ENCODE results near the gene PLEKHM3. TPM values are rescaled to one million over a fixed set of nuclear protein-coding genes. Genes with fewer than 3 reads are reported as not detected.
"Not testable (repeated sequence)": the region's sequence is repeated elsewhere in the genome, so short reads cannot be mapped to it uniquely, and the experiment has no call there.

The PLEKHM3 gene
- total RNA-seq, 1 donor from 2014 or later, result 15.2 TPM

- DNase-seq (ENCODE audit: low spot score), result no peak
These were observed 12.5 kb upstream of the PLEKHM3 start for GRCh38 chr2:208037564-208038487.

GRCh38 chr2:208036357-208036756 is 11.0 kb upstream of the PLEKHM3 start:
- DNase-seq (ENCODE audit: low spot score), result no peak

GRCh38 chr2:208034503-208035140 is 9.3 kb upstream of the PLEKHM3 start:
- DNase-seq (ENCODE audit: low spot score), result no peak

GRCh38 chr2:208033701-208034502 is 8.6 kb upstream of the PLEKHM3 start:
- no peak for DNase-seq (ENCODE audit: low spot score)

- no peak for DNase-seq (ENCODE audit: low spot score)
These were observed 6.3 kb upstream of the PLEKHM3 start for GRCh38 chr2:208031608-208032019.

GRCh38 chr2:208025814-208026184 is 472 bp upstream of the PLEKHM3 start:
- no peak for DNase-seq (ENCODE audit: low spot score)

- no peak for DNase-seq (ENCODE audit: low spot score)
These were observed 1.2 kb downstream of the PLEKHM3 start for GRCh38 chr2:208024091-208024490.

GRCh38 chr2:208020253-208020652 is 5.1 kb downstream of the PLEKHM3 start:
- DNase-seq (ENCODE audit: low spot score), result no peak

GRCh38 chr2:208018124-208018712 is 7.1 kb downstream of the PLEKHM3 start:
- DNase-seq (ENCODE audit: low spot score), result not testable (repeated sequence)

GRCh38 chr2:208017721-208018120 is 7.6 kb downstream of the PLEKHM3 start:
- DNase-seq (ENCODE audit: low spot score), result no peak

- DNase-seq (ENCODE audit: low spot score), result no peak
These were observed 9.9 kb downstream of the PLEKHM3 start for GRCh38 chr2:208015475-208015874.

GRCh38 chr2:208013285-208014178 is 11.8 kb downstream of the PLEKHM3 start:
- DNase-seq (ENCODE audit: low spot score), result no peak

GRCh38 chr2:208012449-208012848 is 12.9 kb downstream of the PLEKHM3 start:
- no peak for DNase-seq (ENCODE audit: low spot score)

- no peak for DNase-seq (ENCODE audit: low spot score)
These were observed 14.8 kb downstream of the PLEKHM3 start for GRCh38 chr2:208010506-208010905.

GRCh38 chr2:208006833-208007232 is 18.5 kb downstream of the PLEKHM3 start:
- no peak for DNase-seq (ENCODE audit: low spot score)

- no peak for DNase-seq (ENCODE audit: low spot score)
These were observed 19.0 kb downstream of the PLEKHM3 start for GRCh38 chr2:208006337-208006736.

- DNase-seq (ENCODE audit: low spot score), result no peak
These were observed 23.4 kb downstream of the PLEKHM3 start for GRCh38 chr2:208001924-208002323.

- no peak for DNase-seq (ENCODE audit: low spot score)
These were observed 24.5 kb downstream of the PLEKHM3 start for GRCh38 chr2:208000701-208001395.

- DNase-seq (ENCODE audit: low spot score), result no peak
These were observed 28.5 kb downstream of the PLEKHM3 start for GRCh38 chr2:207996848-207997247.

- no peak for DNase-seq (ENCODE audit: low spot score)
These were observed 29.4 kb downstream of the PLEKHM3 start for GRCh38 chr2:207995887-207996286.

All from ureter (tissue), 1 donor.